Hepatocyte (in vitro differentiated cells): ENCODE results near the gene ARID3A. TPM values are rescaled to one million over a fixed set of nuclear protein-coding genes. Genes with fewer than 3 reads are reported as not detected.

Source experiments
- DNase-seq: peaks from one replicate; pipeline ENCODE4 v3.0.0-alpha.2; 2016; ENCODE audit warnings: low spot score
- H2AFZ ChIP-seq: fragments of 200-600 bp; sonication (generic); 2 replicates; pipeline ENCODE4 v1.6.0; 2016; ENCODE audit warnings: antibody characterized with exemption, mild to moderate bottlenecking
- H3K27ac ChIP-seq: fragments of 200-600 bp; sonication (generic); 2 replicates; pipeline ENCODE4 v1.5.1; 2016; ENCODE audit warnings: mild to moderate bottlenecking
- H3K27me3 ChIP-seq: fragments of 200-600 bp; sonication (generic); 2 replicates; pipeline ENCODE4 v1.6.1; 2016
- H3K36me3 ChIP-seq: fragments of 200-600 bp; sonication (generic); replicated peaks from 2 replicates; pipeline ENCODE4 v1.5.1; 2016; ENCODE audit warnings: low read depth; ENCODE audit not compliant: insufficient read depth
- H3K4me1 ChIP-seq: fragments of 200-600 bp; sonication (generic); 2 replicates; pipeline ENCODE4 v1.5.1; 2016; ENCODE audit warnings: mild to moderate bottlenecking, moderate library complexity; ENCODE audit not compliant: insufficient read depth
- H3K4me2 ChIP-seq: fragments of 200-600 bp; sonication (generic); 2 replicates; pipeline ENCODE4 v1.6.0; 2016
- H3K4me3 ChIP-seq: fragments of 200-600 bp; sonication (generic); 2 replicates; pipeline ENCODE4 v1.5.1; 2016; ENCODE audit warnings: mild to moderate bottlenecking
- H3K79me2 ChIP-seq: fragments of 200-600 bp; sonication (generic); 2 replicates; pipeline ENCODE4 v1.6.0; 2017; ENCODE audit warnings: mild to moderate bottlenecking
- H3K9me2 ChIP-seq: fragments of 200-600 bp; sonication (generic); replicated peaks from 2 replicates; pipeline ENCODE4 v1.6.0; 2017; ENCODE audit warnings: mild to moderate bottlenecking; ENCODE audit not compliant: insufficient read depth
- H3K9me3 ChIP-seq: fragments of 200-600 bp; sonication (generic); 2 replicates; pipeline ENCODE4 v1.5.1; 2016; ENCODE audit warnings: low read depth, mild to moderate bottlenecking
- H4K20me1 ChIP-seq: fragments of 200-600 bp; sonication (generic); 2 replicates; pipeline ENCODE4 v1.6.0; 2016; ENCODE audit warnings: mild to moderate bottlenecking; ENCODE audit not compliant: insufficient read depth, poor library complexity, severe bottlenecking
- EZH2 ChIP-seq: fragments of 200-600 bp; sonication (generic); IDR thresholded peaks from 2 replicates; pipeline ENCODE4 v1.6.1; 2016; ENCODE audit warnings: antibody characterized with exemption, mild to moderate bottlenecking, borderline replicate concordance
- EZH2phosphoT487 ChIP-seq: fragments of 200-600 bp; sonication (generic); IDR thresholded peaks from one replicate; pipeline ENCODE4 v1.6.1; 2018; ENCODE audit warnings: antibody characterized with exemption, mild to moderate bottlenecking, low read depth, moderate library complexity; ENCODE audit not compliant: unreplicated experiment, severe bottlenecking
- WGBS: methylation state at CpG from one replicate; pipeline ENCODE4 v1.1.6; 2016; ENCODE audit warnings: low lambda C conversion rate; ENCODE audit errors: missing lambda C conversion rate; 5-methylcytosine and 5-hydroxymethylcytosine counted together
- polyA plus RNA-seq: library from polyadenylated mRNA; unstranded; fragments of >200 nt; fragmentation: Nextera tagmentation; extraction: Ambion mirVana; gene quantifications from 2 replicates; pipeline ENCODE4 v1.2.1, GENCODE V29; 2016
- total RNA-seq: library from RNA; depleted of rRNA; stranded (reverse); fragments of >200 nt; gene quantifications from 2 replicates; pipeline ENCODE4 v1.2.3, GENCODE V29; 2014
- TF ChIP-seq, protein P1 (sequence below): fragments of 200-600 bp; sonication (generic); IDR thresholded peaks from 2 replicates; pipeline ENCODE4 v1.5.1; 2016; ENCODE audit warnings: antibody characterized with exemption, mild to moderate bottlenecking; ENCODE audit not compliant: poor library complexity

ARID3A gene
- total and polyA plus RNA-seq, 2 experiments from 2014 or later, result 122 to 180 TPM

DNA sequence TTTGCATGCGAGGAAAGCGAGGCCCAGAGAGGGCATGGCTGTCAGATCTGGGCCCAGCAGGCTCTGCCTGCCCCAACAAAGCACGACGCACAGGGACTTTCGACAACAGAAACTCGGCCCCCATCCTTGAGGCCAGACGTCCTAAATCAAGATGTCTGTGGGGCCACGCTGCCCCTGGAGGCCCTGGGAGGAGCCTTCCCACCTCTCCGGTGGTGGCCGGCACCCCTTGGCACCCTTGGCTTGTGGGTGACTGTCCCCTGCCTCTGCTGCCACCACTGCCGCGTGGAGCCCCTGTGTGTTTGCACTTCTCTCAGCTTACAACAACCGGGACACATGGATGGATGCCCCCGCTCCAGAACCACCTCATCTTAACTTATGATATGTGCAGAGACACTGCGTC is 62.7 kb downstream of the ARID3A start:
- H3K36me3 ChIP-seq, result no peaks in the 10 kb centered on the region
- peaks cover 15% of the 10 kb centered on the region for H3K79me2 ChIP-seq
- TF ChIP-seq, protein P1, sequence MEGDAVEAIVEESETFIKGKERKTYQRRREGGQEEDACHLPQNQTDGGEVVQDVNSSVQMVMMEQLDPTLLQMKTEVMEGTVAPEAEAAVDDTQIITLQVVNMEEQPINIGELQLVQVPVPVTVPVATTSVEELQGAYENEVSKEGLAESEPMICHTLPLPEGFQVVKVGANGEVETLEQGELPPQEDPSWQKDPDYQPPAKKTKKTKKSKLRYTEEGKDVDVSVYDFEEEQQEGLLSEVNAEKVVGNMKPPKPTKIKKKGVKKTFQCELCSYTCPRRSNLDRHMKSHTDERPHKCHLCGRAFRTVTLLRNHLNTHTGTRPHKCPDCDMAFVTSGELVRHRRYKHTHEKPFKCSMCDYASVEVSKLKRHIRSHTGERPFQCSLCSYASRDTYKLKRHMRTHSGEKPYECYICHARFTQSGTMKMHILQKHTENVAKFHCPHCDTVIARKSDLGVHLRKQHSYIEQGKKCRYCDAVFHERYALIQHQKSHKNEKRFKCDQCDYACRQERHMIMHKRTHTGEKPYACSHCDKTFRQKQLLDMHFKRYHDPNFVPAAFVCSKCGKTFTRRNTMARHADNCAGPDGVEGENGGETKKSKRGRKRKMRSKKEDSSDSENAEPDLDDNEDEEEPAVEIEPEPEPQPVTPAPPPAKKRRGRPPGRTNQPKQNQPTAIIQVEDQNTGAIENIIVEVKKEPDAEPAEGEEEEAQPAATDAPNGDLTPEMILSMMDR, result no peak
- TF ChIP-seq EZH2phosphoT487 (no peak), EZH2 (no peak)
- no peak overlapping the region for H3K4me2 ChIP-seq
- no peaks in the 10 kb centered on the region for H3K27me3 ChIP-seq
- H3K4me1 ChIP-seq, result peaks cover 4% of the 10 kb centered on the region
- H2AFZ ChIP-seq, result no peak overlapping the region
- 96% methylated on average over 15 of the region's 15 CpGs for WGBS
- H3K9me2 ChIP-seq, result no peaks in the 10 kb centered on the region
- DNase-seq, result no peak
- H3K27ac ChIP-seq, result no peak overlapping the region
- no peaks in the 10 kb centered on the region for H3K9me3 ChIP-seq
- no peaks in the 10 kb centered on the region for H4K20me1 ChIP-seq
- no peak overlapping the region for H3K4me3 ChIP-seq

DNA sequence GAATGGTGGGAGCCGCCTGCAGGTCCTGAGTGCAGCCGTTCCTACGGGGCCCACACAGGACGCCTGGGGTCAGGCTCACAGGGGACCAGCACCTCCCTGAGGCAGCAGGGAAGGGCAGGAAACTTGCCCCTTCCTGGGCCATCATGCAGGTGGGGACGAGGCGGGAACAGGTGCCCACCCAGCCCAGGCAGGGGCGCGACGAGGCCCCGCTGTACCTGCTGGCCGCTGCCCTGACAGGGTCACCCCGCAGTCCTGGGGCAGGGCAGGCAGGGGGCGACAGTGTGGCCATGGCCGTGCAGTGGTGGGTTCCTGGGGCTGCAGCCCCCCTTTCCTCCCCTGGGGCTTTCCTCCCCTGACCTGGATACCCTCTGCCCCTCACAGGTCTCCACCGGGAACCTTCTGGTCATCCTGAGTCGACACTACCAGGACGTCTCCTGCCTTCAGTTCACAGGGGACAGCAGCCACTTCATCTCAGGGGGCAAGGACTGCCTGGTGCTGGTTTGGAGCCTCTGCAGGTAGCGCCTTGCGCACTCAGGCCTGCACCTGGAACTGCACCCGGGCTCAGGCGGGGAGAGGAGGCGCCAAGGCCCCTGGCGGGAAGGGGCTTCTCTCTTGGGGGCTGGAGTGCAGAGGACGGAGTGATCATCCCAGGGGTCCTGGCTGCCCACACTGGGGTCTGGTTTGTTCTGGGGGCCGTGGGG is 63.7 kb downstream of the ARID3A start:
- Histone ChIP-seq H2AFZ (no peak overlapping the region), H3K36me3 (no peaks in the 10 kb centered on the region), H3K79me2 (peaks cover 8% of the 10 kb centered on the region), H3K27ac (no peak overlapping the region), H3K4me1 (no peaks in the 10 kb centered on the region), H3K9me3 (no peaks in the 10 kb centered on the region), H3K9me2 (no peaks in the 10 kb centered on the region), H4K20me1 (no peaks in the 10 kb centered on the region), H3K4me3 (no peak overlapping the region), H3K27me3 (no peaks in the 10 kb centered on the region), H3K4me2 (no peak overlapping the region)
- no peak for DNase-seq
- TF ChIP-seq EZH2phosphoT487, result no peak
- TF ChIP-seq, protein P1, result peak; percentile 12
- TF ChIP-seq EZH2, result no peak
- WGBS, result 93% methylated on average over 25 of the region's 25 CpGs

DNA sequence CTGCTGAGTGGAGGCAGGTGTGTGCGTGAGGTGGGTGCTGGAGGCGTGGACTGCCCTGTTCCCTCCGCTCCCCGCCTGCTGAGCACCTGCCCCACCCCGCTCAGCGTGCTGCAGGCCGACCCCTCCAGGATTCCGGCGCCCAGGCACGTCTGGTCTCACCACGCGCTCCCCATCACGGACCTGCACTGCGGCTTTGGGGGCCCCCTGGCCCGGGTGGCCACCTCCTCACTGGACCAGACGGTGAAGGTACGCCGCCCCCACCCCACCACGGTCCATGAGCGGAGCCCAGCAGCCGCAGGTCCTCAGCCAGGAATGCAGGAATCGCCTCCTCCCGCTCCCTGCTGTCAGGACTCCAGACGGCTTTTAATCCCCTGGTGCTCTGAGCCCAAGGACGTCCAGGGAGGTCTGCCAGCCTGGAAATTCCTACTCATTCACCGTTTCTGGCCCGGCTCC is 64.3 kb downstream of the ARID3A start:
- no peak overlapping the region for H3K4me2 ChIP-seq
- H3K9me3 ChIP-seq, result no peaks in the 10 kb centered on the region
- peaks cover 2% of the 10 kb centered on the region for H3K79me2 ChIP-seq
- no peak overlapping the region for H2AFZ ChIP-seq
- TF ChIP-seq, protein P1, result no peak
- TF ChIP-seq EZH2phosphoT487, result no peak
- TF ChIP-seq EZH2, result no peak
- whole genome bisulfite sequencing, result 83% methylated on average over 27 of the region's 27 CpGs
- no peaks in the 10 kb centered on the region for H3K9me2 ChIP-seq
- H3K4me3 ChIP-seq, result no peak overlapping the region
- no peaks in the 10 kb centered on the region for H3K4me1 ChIP-seq
- no peak for DNase-seq
- no peaks in the 10 kb centered on the region for H3K27me3 ChIP-seq
- no peak overlapping the region for H3K27ac ChIP-seq
- H4K20me1 ChIP-seq, result no peaks in the 10 kb centered on the region
- no peaks in the 10 kb centered on the region for H3K36me3 ChIP-seq
